MCF 10A (cell line): ENCODE measurements around the gene USP25. TPM values are rescaled to one million over a fixed set of nuclear protein-coding genes. Genes with fewer than 3 reads are reported as not detected.

Experiments used
- BruUV-seq: library from RNA; stranded (reverse); fragments of 400-500 nt; replicated peaks from 2 replicates; lab custom pipeline; 2021; lab: Mats Ljungman, UMichigan
- CTCF ChIA-PET: fragments of 300-600 bp; sonication (Branson Sonifier 250); formaldehyde crosslinking; extraction: SDS; loops from one replicate; lab custom pipeline; 2021; ENCODE audit warnings: antibody characterized with exemption, inconsistent platforms; lab: Yijun Ruan, JAX
- POLR2A ChIA-PET: fragments of 300-600, 350-650 bp; sonication (Branson Sonifier 250); formaldehyde crosslinking; extraction: SDS; loops from one replicate; lab custom pipeline; 2020; ENCODE audit warnings: antibody characterized with exemption, inconsistent platforms; lab: Yijun Ruan, JAX
- DNase-seq: peaks from one replicate; pipeline ENCODE4 v3.0.0-alpha.2; 2018; ENCODE audit not compliant: unreplicated experiment
- H3K27ac Mint-ChIP-seq: one replicate; pipeline ENCODE4 v1.8.0; 2022; ENCODE audit warnings: mild to moderate bottlenecking, low read depth, mixed read lengths; ENCODE audit not compliant: unreplicated experiment
- H3K27me3 Mint-ChIP-seq: one replicate; pipeline ENCODE4 v1.8.0; 2022; ENCODE audit warnings: mixed read lengths; ENCODE audit not compliant: insufficient read depth, unreplicated experiment
- H3K36me3 Mint-ChIP-seq: one replicate; pipeline ENCODE4 v1.8.0; 2022; ENCODE audit warnings: mild to moderate bottlenecking, moderate library complexity, mixed read lengths; ENCODE audit not compliant: insufficient read depth, unreplicated experiment
- H3K4me1 Mint-ChIP-seq: one replicate; pipeline ENCODE4 v1.8.0; 2022; ENCODE audit warnings: mixed read lengths; ENCODE audit not compliant: insufficient read depth, unreplicated experiment
- H3K4me3 Mint-ChIP-seq: one replicate; pipeline ENCODE4 v1.8.0; 2022; ENCODE audit warnings: mild to moderate bottlenecking, moderate library complexity, mixed read lengths; ENCODE audit not compliant: unreplicated experiment
- H3K9me3 Mint-ChIP-seq: one replicate; pipeline ENCODE4 v1.8.0; 2022; ENCODE audit warnings: mixed read lengths; ENCODE audit not compliant: unreplicated experiment
- CTCF ChIP-seq: fragments of 200-600 bp; IDR thresholded peaks from one replicate; pipeline ENCODE4 v1.8.0; 2022; ENCODE audit warnings: antibody characterized with exemption, mild to moderate bottlenecking; ENCODE audit not compliant: unreplicated experiment
- intact Hi-C: fragments of 100-400 bp; cut with micrococcal nuclease; formaldehyde crosslinking; loops from 2 replicates; pipeline ENCODE4 v1.14.1; 2022
- total RNA-seq: library from RNA; stranded (reverse); gene quantifications from 2 replicates; pipeline ENCODE4 v1.2.3, GENCODE V29; 2022

USP25 gene
- total RNA-seq, 1 experiment from 2014 or later = 90.8 TPM

GRCh38 chr21:15692711-15693110 lies 37.1 kb upstream of the USP25 start:
- ChIA-PET CTCF (no interaction called here), POLR2A (interaction anchor here (0.7 to 1.3 kb wide), 2 partner anchors 11 to 36 kb away, joined by 3 to 4 read pairs; no protein-coding TSS in a partner anchor)
- no peak overlapping the region for H3K4me3 Mint-ChIP-seq
- no peaks in the 10 kb centered on the region for H3K27me3 Mint-ChIP-seq
- no peaks in the 10 kb centered on the region for H3K4me1 Mint-ChIP-seq
- no peak overlapping the region for H3K27ac Mint-ChIP-seq
- H3K9me3 Mint-ChIP-seq = no peaks in the 10 kb centered on the region
- H3K36me3 Mint-ChIP-seq = no peaks in the 10 kb centered on the region
- no TSS peak for BruUV-seq
- TF ChIP-seq CTCF = no peak
- intact Hi-C loops = no loop called here
- DNase-seq = no peak

GRCh38 chr21:15695241-15695640 lies 34.5 kb upstream of the USP25 start:
- Mint-ChIP-seq H3K27ac (no peak overlapping the region), H3K4me1 (no peaks in the 10 kb centered on the region), H3K9me3 (no peaks in the 10 kb centered on the region), H3K36me3 (no peaks in the 10 kb centered on the region), H3K4me3 (no peak overlapping the region), H3K27me3 (no peaks in the 10 kb centered on the region)
- CTCF ChIA-PET = no interaction called here
- intact Hi-C loops = no loop called here
- BruUV-seq = no TSS peak
- DNase-seq = no peak
- POLR2A ChIA-PET = no interaction called here
- TF ChIP-seq CTCF = no peak

GRCh38 chr21:15701830-15702229 lies 28.0 kb upstream of the USP25 start:
- Mint-ChIP-seq H3K27ac (no peak overlapping the region), H3K36me3 (no peaks in the 10 kb centered on the region), H3K27me3 (no peaks in the 10 kb centered on the region), H3K4me1 (peaks cover 7% of the 10 kb centered on the region), H3K9me3 (no peaks in the 10 kb centered on the region), H3K4me3 (no peak overlapping the region)
- ChIA-PET POLR2A (no interaction called here), CTCF (interaction anchor here (1.1 kb wide), 1 partner anchor 12 kb away, joined by 3 read pairs; no protein-coding TSS in a partner anchor)
- no TSS peak for BruUV-seq
- DNase-seq = no peak
- intact Hi-C loops = no loop called here
- no peak for TF ChIP-seq CTCF

- no peak for TF ChIP-seq CTCF
- H3K9me3 Mint-ChIP-seq = no peaks in the 10 kb centered on the region
These were observed 25.9 kb upstream of the USP25 start for GRCh38 chr21:15703932-15704331.

More at GRCh38 chr21:15703932-15704331, 25.9 kb upstream of the USP25 start:
- H3K4me1 Mint-ChIP-seq = peaks cover 13% of the 10 kb centered on the region
- POLR2A ChIA-PET = interaction anchor here (0.6 to 1.5 kb wide), 4 partner anchors 11 to 68 kb away, joined by 3 to 4 read pairs (median 3); no protein-coding TSS in a partner anchor
- CTCF ChIA-PET = interaction anchor here (0.6 kb wide), 1 partner anchor 931 kb away, joined by 5 read pairs; no protein-coding TSS in a partner anchor
- no peaks in the 10 kb centered on the region for H3K27me3 Mint-ChIP-seq
- no TSS peak for BruUV-seq
- no peak for DNase-seq
- no peak overlapping the region for H3K4me3 Mint-ChIP-seq
- H3K36me3 Mint-ChIP-seq = no peaks in the 10 kb centered on the region
- intact Hi-C loops = no loop called here
- no peak overlapping the region for H3K27ac Mint-ChIP-seq
